Activated T-helper 1 cell treated with Interleukin-2 at 50 U/mL for 16 hours (primary cell): Measurements from ENCODE around the gene PRKAG2.

ENCODE experiments used
- DNase-seq: peaks from one replicate; pipeline ENCODE4 v3.0.0-alpha.2; 2020; ENCODE audit warnings: low read depth

PRKAG2 gene

DNA sequence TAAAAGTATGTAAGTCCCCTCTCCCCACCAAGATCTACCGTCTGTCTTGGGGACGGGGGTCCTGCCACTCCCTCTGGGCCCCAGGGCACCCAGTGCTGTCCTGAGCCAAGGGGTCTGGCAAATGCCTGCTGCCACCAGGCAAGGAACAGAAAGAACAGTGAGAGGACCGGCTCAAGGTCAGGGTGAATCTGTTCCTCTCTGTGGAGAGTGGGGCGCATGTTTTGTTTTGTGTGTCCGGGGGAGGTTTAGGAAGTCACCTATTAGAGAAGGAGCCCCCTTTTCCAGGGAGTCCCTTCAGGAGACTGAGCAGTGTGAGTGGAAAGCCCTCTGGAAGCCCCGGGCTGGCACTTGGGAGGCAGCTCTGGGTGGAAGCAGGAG, 198.7 kb downstream of the PRKAG2 start:
- DNase-seq = no peak

DNA sequence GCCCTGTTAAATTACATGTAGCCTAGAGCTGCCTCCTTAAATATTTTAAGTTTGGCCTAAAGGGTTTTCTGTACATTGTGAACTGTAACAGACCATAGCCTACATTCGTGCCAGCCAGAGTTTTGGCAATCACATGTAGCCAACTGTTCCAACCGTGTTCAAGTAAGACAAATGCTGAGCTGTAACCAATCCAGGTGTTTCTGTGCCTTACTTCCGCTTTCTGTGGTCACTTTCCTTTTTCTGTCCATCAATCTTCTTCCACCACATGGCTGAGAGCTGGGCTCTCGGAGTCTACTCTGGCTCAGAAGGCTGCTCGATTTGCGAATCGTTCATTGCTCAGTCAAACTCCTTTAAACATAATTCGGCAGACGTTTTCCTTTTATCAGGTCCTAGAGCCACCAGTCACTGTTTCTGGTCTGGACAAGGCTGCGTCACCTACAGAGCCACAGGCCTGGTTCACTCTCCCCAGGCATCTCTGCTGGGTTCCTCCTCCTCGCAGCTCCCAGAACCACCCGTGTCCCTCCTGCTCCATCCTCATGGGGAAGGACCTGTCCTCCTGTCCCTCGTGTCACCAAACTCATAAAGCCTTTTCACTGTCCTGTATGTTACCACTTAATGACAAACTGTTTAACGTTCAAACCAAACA, 199.2 kb downstream of the PRKAG2 start:
- DNase-seq = no peak

DNA sequence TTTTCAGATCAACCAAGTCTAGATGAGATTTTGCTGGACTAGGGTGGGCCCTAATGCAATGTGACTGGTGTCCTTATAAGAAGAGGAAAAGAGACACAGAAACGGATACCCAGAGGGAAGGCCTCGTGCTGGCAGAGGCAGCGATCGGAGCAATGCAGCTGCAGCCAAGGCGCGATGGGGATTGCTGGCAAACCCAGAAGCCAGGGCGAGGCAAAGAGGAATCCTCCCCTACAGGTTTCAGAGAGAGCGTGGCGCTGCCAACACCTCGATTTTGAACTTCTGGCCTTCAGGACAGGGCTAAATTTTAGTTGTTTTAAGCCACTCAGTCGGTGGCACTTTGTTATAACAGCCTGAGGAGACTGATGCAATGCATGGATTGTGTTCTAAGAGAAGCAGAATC, 200.2 kb downstream of the PRKAG2 start:
- no peak for DNase-seq

DNA sequence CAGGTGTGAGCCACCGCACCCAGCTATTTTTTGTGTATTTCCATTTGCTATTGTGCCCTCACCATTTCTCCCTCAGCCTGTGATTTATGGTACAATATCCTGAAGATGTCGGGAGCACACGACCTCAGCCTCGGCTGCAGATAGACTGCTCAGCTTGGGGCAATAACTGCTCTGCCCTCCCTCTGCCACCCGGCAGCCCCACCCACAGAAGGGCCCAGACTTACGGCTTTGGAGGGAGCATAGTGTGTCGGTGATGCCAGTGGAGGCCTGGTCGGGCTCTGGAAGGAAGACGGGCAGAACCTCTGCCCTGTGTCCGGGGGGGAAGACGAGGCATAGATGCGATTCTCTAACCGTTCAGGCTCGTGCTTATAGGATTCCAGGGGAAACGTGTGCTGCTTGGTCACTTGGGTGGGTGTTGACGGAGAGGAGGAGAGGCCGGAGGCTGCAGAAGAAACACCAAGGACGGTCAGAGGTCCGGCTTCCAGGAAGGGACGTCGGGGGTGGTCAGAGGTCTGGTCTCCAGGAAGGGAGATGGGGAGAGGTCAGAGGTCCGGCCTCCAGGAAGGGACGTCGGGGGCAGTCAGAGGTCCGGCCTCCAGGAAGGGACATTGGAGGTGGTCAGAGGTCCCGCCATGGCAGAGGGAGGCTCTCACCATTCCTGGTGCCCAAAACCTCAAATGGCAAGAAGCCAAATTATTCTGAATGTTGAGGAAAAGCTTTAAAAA, 201.6 kb downstream of the PRKAG2 start:
- DNase-seq = no peak

DNA sequence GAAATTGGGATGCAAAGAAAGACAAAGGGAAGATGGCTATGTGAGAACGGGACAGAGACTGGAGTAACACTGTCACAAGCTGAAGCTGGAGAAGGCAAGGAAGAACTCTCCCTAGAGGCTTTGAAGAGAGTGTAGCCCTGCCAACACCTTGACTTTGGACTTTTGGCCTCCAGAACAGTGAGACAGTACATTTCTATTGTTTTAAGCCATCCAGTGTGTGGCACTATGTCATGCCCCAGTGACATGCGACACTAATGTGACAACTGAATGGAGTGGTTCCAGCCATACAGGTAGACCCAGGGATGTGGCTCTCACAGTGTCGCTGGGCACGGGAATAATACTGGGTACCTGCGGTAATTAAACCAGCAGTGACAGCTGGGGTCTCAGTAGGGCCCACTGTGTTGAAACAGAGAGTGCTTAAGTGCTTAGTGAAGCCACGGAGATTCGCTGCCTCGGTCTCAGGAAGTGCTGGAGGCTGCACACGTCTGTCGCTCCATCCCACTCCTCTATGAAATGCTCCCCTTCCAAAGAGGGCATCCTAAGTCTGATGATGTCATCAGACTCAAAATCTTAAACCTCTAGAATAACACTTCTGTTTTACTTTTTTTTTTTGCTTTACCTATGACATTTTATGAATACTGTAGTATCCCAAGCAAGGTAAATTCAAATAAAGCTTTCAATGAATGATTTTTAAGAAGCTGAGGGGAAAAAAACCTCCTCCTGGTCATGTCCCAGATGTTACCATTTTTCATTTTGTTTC, 202.6 kb downstream of the PRKAG2 start:
- no peak for DNase-seq

DNA sequence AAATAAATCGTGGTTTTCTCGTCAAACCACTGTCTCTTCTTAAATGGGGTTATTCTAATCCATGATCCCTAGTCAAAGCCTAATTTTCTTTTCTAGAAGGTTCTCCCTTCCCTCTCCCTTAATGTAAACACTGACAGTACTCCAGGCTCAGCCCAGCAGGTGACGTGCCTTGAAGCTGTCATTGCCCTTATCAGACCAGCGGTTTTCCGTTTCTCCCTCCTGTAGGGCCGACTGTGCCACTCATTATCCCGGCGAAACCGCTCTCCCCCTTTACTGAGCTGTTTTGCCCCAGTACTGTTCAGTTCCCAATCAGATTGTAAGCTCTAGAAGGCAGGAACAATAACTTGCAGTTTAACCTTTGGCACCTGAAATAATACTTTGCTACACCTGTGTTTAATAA, 203.7 kb downstream of the PRKAG2 start:
- DNase-seq = no peak

DNA sequence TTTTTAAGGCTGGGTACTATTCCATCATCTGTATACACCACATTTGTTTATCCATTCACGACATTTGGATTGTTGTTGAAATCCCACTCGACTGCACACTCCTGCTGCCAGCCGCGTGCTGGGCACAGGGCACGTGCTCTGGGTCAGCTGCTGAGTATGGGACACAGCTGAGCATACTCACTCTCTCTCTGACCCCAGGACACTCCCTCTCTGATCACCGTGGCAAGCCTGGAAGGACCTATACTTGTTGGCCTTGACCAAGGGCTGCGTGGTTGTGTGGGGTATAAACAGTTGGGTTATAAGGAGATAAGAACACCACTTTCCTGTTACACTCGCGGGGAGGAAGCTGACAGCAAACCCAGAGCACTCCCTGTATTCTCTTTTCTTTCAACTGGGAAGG, 204.2 kb downstream of the PRKAG2 start:
- no peak for DNase-seq

DNA sequence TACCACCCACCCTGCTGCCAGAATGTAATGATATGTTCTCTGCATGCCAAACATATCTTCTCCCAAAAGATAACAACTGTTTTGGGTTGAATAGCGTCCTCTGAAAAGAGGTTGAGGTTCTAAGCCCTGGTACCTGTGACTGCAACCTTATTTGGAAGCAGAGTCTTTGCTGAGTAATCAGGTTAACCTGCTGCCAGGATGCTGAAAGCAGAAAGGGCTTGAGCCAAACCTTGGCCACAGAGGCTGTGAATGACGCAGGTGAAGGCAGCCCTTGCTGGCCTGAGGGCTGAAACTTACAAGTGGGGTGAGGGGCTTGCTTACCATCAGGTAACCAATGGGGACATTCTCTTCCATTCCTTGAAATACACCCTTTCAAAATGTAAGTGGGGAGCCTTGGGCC, 205.4 kb downstream of the PRKAG2 start:
- DNase-seq = no peak

DNA sequence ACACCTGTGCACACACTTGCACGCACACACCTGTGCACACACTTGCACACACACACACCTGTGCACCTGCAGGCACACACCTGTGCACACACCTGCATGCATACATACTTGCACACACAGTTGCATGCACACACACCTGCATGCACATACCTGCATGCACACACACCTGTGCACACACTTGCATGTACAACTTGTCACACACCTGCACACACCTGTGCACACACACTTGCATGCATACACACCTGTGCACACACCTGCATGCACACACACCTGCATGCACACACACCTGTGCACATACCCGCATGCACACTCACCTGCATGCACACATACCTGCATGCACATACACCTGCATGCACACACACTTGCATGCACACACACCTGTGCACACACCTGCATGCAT, 207.2 kb downstream of the PRKAG2 start:
- DNase-seq = no peak

DNA sequence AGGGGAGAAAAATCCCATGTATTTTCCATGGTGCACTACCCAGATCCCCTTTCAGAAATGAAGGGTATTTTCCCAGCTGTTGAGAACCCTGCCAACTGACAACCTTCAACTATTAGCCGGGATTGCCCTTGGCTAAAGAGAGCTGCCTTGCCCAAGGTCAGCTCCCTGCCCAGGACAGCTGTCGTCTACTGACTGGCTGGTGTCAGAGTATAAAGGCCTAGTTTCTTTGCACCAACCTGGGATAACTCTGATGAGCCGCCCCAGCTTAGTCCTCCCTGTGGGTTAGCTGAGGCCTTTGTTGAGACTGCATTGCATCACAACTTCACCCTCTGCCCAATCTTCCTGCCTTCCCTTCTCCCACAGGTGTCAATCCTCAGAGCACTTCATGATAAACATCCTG, 210.0 kb downstream of the PRKAG2 start:
- no peak for DNase-seq

DNA sequence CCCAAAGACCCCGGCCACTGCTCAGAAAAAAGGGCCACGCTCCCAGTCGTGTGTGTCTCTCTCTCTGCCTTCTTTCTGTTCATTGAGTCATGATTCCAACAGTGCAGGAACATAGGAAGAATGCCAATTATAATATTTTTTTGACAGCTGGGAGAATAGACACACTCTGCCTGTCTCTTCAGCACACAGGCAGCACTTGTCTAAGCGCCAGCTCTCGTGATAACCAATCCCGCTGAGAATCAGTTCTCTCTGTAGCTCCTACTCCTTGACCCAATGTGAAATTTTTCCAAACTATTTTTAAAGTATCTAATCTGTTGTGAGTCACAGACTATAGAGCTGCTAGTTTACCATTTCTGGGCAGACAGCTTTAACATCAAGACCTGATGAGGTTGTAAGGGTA, 211.5 kb downstream of the PRKAG2 start:
- no peak for DNase-seq

DNA sequence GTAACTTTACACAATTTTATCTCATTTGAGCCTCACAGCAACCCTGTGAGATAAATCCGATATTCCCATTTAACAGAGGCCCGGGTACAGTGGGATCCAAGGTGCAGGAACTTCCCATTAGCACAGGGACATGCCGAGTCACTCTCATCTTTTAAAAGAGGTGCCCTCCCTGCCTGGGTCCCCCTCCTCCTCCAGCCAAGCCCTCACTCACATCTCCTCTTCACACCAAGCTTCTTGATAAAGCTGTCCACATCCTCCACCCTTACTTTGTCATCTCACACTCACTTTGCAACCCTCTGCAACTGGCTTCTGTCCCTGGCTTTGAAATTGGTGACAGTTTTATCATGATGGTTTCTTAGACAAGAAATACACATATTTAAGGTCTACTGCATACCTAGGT, 212.6 kb downstream of the PRKAG2 start:
- no peak for DNase-seq

DNA sequence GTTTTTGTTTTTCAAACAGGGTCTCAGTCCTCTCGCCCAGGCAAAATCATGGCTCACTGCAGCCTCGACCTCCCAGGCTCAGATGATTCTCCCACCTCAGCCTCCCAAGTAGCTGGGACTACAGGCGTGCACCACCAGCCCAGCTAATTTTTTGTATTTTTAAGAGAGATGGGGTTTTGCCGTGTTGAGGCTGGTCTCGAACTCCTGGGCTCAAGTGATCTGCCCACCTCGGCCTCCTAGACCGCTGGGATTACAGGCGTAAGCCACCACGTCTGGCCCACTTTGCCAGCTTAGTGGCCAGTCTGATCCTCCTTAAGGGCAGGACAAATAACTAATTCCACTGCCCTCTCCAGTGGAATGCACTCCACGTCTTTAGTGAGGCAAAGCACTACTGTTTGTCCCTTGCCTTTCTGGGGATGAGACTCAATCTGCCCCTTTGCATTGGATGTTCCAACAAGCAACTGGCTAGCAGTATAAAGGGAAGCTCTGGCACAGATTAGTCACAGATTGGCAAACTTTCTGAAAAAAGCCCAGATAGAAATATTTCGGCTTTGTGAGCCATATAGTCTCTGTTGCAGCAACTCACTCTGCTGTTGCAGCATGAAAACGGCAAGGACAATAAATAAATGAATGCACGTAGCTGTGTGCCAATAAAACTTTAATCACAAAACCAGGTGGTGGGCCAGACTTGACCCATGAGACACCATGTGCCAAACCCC, 213.4 kb downstream of the PRKAG2 start:
- no peak for DNase-seq

DNA sequence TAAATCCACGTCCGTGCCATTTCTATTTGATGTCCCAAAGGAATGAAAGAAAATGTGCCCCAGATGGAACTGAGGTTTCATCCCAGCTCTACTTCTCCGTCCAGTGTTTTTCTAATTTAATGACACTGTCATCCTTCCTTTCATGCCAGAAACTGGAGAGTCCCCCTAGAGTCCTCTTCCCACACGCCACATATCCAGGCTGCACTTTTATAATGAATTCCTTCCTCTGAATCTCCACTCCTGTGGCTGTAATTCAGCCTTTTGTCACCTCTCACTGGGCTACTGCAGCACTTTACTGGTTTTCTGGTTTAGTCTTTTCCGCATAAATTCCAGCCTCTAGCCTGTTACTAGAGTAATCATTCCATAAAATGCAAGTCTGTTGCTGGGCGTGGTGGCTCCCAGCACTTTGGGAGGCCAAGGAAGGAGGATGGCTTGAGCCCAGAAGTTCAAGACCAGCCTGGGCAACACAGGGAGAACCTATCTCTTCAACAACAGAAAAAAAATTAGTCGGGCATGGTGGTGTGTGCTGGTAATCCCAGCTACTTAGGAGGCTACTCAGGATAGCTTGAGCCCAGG, 214.6 kb downstream of the PRKAG2 start:
- DNase-seq = no peak

DNA sequence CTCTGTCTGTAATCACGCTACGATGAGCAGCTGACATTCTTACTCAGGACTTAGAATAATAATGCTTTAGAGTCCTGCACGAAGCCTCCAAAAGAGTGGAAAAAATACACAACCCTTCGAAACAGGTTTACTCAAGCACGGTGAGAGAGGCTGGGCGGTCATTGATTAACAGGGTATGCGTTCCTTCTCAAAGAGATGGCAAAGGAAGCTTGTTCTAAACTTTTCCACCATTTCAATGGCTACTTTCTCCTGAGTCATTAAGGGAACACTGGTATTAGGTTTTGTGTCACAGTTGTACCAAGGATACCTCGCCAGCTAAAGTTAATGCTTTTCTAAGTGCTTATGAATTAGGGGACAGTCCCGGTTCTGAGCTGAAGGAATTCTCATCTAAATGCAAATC, 215.3 kb downstream of the PRKAG2 start:
- no peak for DNase-seq

DNA sequence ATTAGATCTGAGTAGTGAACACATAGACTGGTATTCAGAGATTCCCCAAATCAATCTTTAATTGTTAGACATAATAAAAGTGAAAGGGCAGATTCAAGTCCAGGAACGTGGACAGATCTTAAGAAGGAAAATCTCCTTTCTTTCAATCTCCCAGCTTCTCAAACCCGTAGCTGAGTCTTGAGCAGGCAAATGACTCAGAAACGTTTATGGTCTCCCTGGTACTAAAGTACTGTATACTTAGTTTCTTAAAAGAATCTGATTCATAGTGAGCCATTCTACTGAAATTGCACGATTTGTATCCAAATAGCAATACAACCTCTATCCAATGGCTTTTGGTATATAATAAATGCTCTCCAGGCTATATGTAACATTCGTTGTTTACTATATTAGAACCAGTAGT, 216.8 kb downstream of the PRKAG2 start:
- DNase-seq = no peak

DNA sequence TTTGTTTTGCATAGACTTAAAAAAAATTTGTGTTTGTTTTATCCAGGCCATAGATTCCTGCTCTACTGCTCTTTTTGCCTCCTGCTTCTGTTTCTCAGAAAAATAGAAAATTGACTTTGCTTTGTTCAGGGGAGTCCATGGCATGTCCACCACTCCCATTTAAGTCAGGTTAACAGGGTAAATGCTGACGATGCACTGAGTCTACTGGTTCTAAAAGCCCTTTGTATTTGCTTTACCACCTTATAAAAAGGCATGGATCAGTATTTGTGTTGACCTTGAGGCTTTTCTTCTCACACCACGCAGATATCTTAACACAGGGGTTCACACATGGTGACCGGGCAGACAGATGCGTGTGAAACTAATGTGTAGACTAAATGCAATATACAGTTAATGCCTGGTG, 217.7 kb downstream of the PRKAG2 start:
- no peak for DNase-seq

DNA sequence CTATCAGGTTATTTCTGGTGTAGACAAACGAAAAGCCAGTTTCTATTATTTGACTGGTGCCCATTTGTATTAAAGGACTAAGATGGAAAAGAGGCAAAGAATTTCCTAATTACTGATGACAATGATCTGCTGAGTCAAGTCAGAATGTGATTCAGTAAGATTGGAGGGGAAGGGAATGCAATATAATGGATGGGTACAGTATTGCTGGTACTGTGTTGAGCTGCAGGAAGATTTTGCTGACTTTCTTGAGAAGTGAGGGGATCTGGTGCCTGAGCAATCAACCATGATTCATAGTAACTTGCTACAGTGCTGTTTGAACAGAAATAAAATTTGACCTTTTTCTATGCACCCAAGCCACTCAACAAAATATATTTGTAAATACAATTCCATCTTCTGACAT, 218.1 kb downstream of the PRKAG2 start:
- no peak for DNase-seq

DNA sequence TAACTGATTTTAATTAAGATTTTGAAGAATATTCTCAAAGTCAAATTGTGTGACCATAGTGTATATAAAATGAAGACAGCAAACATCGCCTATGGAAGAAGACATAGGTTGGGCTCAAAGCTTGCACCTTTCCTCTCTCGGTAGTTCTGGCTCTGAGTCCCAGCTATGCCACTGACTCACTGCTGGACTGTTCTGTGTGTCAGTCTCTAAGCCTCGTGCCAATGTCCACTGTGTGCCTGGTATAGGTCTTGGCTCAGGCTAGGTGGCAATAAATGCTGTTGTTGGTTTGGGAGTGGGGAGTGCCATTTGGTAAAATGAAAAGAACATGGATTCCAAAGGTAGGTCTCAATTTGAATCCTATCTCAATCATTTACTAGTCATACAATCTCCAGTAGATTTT, 219.7 kb downstream of the PRKAG2 start:
- DNase-seq = no peak

DNA sequence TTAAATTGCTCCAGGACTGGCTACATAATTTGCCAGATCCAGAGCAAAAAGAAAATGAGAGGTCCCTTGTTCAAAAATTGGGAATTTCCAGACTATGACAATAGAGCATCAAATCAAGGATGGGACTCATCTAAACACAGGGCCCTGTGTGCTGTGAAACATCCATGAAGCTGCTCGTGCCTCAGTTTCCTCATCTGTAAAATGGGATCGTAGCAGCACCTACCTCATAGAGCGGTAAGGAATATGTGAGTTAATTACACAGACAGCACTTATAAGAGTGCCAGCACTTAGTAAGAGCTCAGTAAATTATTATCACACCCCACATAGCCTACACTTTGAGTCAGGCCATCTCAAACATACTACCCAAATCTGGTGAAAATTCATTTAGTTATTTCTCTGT, 221.4 kb downstream of the PRKAG2 start:
- no peak for DNase-seq

DNA sequence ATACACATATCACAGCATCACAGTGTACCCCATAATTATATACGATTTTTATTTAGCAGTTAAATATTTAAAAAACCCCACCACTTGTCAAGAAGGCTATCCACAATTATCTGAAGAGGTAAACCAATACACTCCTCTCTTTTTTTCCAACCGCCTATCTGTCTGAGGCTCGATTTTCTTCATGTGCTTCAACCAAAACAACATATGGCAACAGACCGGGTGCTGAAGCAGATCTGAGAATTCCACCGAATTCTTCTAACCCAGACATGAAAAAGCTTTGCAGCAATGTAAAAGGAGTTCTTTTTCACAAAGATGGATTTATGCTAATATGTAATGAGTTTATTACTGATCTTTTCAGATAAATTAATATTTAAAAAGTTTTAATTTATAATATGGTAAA, 224.8 kb downstream of the PRKAG2 start:
- no peak for DNase-seq

DNA sequence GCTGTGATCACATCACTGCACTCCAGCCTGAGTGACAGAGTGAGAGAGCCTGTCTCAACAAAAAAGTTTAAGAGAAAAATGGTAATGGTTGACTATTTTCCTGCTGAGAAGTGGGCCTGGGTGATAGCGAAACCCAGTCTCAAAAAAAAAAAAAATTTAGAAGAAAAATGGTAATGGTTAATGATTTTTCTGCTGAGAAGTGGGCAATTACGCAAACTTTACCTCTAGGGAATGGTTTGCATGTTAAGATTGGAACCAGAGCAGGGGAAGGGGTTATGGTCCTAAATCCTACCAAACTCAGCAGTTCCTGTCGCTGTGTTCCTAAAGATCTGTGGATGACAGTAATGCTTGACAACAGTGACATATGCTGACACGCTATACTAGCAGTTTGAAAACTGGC, 226.8 kb downstream of the PRKAG2 start:
- DNase-seq = no peak
